Measurements from ENCODE around the gene MEGF11. TPM values are rescaled to one million over a fixed set of nuclear protein-coding genes. Genes with fewer than 3 reads are reported as not detected.

MEGF11 gene
- total RNA-seq, 6 experiments from 2014 or later: not detected

GRCh38 chr15:66229790-66230465 lies 23.6 kb downstream of the MEGF11 start:
- DNase-seq (no peak), ATAC-seq (no peak)
- TF ChIP-seq POLR2A (IDR thresholded peaks at IDR 0.05): no peak
- TF ChIP-seq, protein P1, sequence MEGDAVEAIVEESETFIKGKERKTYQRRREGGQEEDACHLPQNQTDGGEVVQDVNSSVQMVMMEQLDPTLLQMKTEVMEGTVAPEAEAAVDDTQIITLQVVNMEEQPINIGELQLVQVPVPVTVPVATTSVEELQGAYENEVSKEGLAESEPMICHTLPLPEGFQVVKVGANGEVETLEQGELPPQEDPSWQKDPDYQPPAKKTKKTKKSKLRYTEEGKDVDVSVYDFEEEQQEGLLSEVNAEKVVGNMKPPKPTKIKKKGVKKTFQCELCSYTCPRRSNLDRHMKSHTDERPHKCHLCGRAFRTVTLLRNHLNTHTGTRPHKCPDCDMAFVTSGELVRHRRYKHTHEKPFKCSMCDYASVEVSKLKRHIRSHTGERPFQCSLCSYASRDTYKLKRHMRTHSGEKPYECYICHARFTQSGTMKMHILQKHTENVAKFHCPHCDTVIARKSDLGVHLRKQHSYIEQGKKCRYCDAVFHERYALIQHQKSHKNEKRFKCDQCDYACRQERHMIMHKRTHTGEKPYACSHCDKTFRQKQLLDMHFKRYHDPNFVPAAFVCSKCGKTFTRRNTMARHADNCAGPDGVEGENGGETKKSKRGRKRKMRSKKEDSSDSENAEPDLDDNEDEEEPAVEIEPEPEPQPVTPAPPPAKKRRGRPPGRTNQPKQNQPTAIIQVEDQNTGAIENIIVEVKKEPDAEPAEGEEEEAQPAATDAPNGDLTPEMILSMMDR (IDR thresholded peaks at IDR 0.05): no peak
- no peaks in the 10 kb centered on the region for H3K9me3 ChIP-seq
- WGBS (ENCODE audit: insufficient coverage, low coverage, low lambda C conversion rate, missing lambda C conversion rate): 57% methylated on average over 4 of the region's 6 CpGs
- no peaks in the 10 kb centered on the region for H3K36me3 ChIP-seq
- H3K4me1 ChIP-seq: no peaks in the 10 kb centered on the region
- intact Hi-C loops (cut with DNase I): no loop called here
- no peaks in the 10 kb centered on the region for H3K27me3 ChIP-seq
- H3K4me3 ChIP-seq: no peak overlapping the region
- H3K27ac ChIP-seq: no peak overlapping the region

DNA sequence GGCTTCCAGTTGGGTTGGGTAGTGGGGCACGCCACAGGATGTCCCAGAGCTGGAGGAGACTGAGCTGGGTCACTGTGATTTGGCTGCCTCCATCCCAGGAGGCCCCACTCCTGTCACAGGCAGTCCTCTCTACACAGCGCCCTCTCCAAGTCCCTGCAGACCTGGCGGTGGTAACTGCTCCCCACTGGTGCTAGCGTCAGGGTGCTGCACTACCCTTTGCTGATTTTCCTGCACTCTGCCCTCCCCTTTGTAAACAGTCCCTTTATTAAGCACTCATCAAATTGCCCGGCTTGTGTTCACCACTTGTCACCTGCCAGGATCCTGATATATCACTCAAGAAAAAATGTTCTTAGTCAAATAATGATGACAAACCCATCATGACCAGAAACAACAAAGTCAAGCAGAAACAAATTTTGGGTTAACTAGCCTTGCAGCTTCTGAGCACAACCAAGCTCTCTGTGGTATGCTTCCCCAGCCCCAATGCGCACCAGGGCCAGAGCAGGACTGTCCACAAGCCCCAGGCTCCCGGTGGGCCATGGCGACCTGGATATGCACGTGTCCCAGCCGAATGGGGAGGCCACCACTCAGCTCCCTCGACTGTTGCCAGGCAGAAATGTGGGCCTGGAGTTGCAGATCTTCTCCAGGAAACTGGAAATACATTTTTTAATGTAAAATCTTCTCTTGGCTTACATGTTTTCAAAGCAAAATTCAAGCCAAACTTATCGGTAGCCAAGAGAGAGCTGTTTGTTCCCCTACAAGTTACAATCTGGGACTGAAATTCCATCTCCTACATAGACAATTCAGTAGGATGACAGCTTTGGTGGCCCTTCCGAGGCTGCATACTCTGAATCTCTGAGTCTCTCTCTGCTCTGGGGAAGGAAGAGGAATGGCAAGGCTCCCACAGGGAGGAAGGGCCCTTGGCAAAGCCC lies 24.5 kb downstream of the MEGF11 start:
- intact Hi-C loops (cut with DNase I): no loop called here
- TF ChIP-seq, protein P1 (IDR thresholded peaks at IDR 0.05): no peak
- 74% methylated on average over 8 of the region's 13 CpGs for WGBS (ENCODE audit: insufficient coverage, low coverage, low lambda C conversion rate, missing lambda C conversion rate)
- no peak for DNase-seq
- Histone ChIP-seq H3K4me3 (no peak overlapping the region), H3K27me3 (no peaks in the 10 kb centered on the region), H3K4me1 (no peaks in the 10 kb centered on the region), H3K27ac (no peak overlapping the region), H3K9me3 (no peaks in the 10 kb centered on the region), H3K36me3 (no peaks in the 10 kb centered on the region)
- ATAC-seq: no peak

GRCh38 chr15:66226736-66227135 lies 26.8 kb downstream of the MEGF11 start:
- Histone ChIP-seq H3K4me3 (no peak overlapping the region), H3K36me3 (no peaks in the 10 kb centered on the region), H3K4me1 (no peaks in the 10 kb centered on the region), H3K27me3 (no peaks in the 10 kb centered on the region), H3K9me3 (no peaks in the 10 kb centered on the region), H3K27ac (no peak overlapping the region)
- ATAC-seq: no peak
- intact Hi-C loops (cut with DNase I): no loop called here
- WGBS (ENCODE audit: insufficient coverage, low coverage, low lambda C conversion rate, missing lambda C conversion rate): 57% methylated on average over 7 of the region's 8 CpGs
- no peak for DNase-seq
- TF ChIP-seq POLR2A (IDR thresholded peaks at IDR 0.05): no peak
- TF ChIP-seq, protein P1 (IDR thresholded peaks at IDR 0.05): no peak

- Histone ChIP-seq H3K9me3 (no peaks in the 10 kb centered on the region), H3K4me1 (no peaks in the 10 kb centered on the region), H3K36me3 (no peaks in the 10 kb centered on the region), H3K27me3 (no peaks in the 10 kb centered on the region), H3K4me3 (no peak overlapping the region), H3K27ac (no peak overlapping the region)
- 86% methylated on average over 8 of the region's 10 CpGs for WGBS (ENCODE audit: insufficient coverage, low coverage, low lambda C conversion rate, missing lambda C conversion rate)
- no peak for ATAC-seq
- TF ChIP-seq, protein P1 (IDR thresholded peaks at IDR 0.05): no peak
- TF ChIP-seq POLR2A (IDR thresholded peaks at IDR 0.05): no peak
- DNase-seq: no peak
- intact Hi-C loops (cut with DNase I): no loop called here
These were observed 27.8 kb downstream of the MEGF11 start for GRCh38 chr15:66225656-66226274.

Data from right lobe of liver (tissue), 6 donors.